K562 (cell line): ENCODE results near the gene BCAS1.

ENCODE experiments used
- ESRRA ChIP-seq: fragments of 450-650 bp; IDR thresholded peaks from 2 replicates; pipeline ENCODE4 v1.6.1; 2014; ENCODE audit warnings: low read depth, mild to moderate bottlenecking, moderate library complexity, borderline replicate concordance
- PHB2 ChIP-seq: fragments of 450-650 bp; IDR thresholded peaks from 2 replicates; pipeline ENCODE4 v1.6.1; 2017; ENCODE audit warnings: low read depth
- TAF1 ChIP-seq: IDR thresholded peaks from 2 replicates; pipeline ENCODE4 v1.6.1; 2011; ENCODE audit warnings: mild to moderate bottlenecking, low read length, moderate library complexity; ENCODE audit not compliant: insufficient read depth, control insufficient read depth, severe bottlenecking; ENCODE audit errors: extremely low read depth

- TF ChIP-seq TAF1 (no peak), PHB2 (no peak), ESRRA (no peak)
Measured at GRCh38 chr20:54108326-54108642, 37.9 kb upstream of the BCAS1 start.
